NCI-H446 (cell line): ENCODE data around the gene RFTN1.
A peak's percentile ranks its signal among the peaks of the same experiment; 100 is the strongest.

Experiments
- DNase-seq, 2 experiments: peaks; one replicate each; lab custom pipeline; 2025; lab: John Stamatoyannopoulos, UW

Gene RFTN1

GRCh38 chr3:16304061-16305010, 209.2 kb downstream of the RFTN1 start:
- no peak for DNase-seq

DNA sequence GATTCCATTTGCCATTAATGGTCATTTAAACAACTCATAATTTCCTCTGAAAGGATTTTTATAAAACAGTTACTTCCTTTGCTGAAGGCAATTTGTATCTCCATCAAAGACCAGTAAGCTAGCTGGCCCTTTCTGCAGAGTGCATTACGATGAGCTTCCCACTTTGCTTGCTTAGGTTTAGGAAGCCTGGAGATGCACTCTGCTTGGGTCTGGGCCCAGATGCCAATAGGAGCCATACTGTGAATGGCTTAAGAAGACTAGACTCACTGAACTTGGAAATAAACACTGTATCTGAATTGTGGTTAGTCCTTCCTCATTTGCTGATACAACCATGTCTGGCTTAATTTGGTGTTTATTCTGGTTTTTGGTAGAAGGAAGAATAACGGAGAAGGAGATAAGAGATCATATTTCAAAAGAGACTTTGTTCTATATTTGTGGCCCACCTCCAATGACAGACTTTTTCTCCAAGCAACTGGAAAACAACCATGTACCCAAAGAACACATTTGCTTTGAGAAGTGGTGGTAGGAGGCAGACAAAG, 210.4 kb downstream of the RFTN1 start:
- no peak for DNase-seq

GRCh38 chr3:16302082-16302631, 211.3 kb downstream of the RFTN1 start:
- DNase-seq: no peak

DNA sequence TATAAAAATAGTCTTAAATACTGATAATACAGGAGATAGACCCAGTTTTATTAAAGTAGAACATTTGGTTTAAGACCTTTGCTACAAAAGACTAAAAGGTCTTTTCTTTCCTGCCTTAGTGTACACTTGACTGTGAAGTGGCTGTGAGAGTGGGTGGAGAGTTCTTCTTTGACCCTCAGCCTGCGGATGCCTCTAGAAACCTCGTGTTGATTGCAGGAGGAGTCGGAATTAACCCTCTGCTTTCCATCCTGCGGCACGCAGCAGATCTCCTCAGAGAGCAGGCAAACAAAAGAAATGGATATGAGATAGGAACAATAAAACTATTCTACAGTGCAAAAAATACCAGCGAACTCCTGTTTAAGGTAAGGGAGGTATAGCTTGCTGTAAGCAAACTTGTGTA, 212.0 kb downstream of the RFTN1 start:
- no peak for DNase-seq

DNA sequence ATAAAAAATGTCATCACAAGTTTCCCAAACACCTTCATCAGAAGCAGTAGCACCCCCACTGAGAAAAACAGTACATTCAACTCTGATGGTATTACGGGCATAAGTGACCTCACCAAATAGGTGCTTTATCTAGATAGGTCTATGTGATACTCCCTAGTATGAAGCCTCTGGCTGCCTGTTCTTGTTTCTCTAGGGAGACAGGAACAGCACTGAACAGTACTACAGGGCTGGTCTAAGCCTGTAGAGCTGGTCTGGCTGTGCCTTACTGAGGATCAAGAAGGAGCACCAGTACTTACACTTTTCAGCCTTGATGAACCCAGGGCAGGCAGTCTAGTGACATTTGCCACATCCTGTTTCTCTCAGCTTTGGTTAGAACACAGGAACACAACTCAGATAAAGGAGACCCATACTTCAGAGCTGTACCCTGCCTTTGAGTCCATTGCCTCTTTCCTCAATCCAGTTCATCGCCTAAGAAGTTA, 212.6 kb downstream of the RFTN1 start:
- no peak for DNase-seq

DNA sequence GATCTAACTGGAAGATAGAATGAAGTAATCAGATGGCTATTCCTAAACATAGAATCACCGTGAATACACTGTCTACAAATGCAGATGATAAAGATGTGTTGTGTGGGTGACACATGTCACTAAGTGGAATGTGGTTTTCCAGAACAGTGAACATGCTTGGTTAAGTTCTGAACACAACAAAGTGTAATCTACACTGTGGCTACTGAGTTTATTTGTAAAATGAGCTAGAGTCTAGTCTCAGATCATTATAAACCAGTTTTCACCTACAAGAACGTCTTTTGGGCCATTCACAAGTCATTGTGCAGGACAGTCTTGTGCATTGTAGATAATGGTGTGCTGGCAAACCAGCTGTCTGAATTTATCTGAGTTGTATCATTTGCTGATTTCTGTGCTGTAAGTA, 213.2 kb downstream of the RFTN1 start:
- no peak for DNase-seq

GRCh38 chr3:16299746-16300145, 213.8 kb downstream of the RFTN1 start:
- no peak for DNase-seq

- DNase-seq: no peak
These were observed 214.6 kb downstream of the RFTN1 start for GRCh38 chr3:16298891-16299290.

DNA sequence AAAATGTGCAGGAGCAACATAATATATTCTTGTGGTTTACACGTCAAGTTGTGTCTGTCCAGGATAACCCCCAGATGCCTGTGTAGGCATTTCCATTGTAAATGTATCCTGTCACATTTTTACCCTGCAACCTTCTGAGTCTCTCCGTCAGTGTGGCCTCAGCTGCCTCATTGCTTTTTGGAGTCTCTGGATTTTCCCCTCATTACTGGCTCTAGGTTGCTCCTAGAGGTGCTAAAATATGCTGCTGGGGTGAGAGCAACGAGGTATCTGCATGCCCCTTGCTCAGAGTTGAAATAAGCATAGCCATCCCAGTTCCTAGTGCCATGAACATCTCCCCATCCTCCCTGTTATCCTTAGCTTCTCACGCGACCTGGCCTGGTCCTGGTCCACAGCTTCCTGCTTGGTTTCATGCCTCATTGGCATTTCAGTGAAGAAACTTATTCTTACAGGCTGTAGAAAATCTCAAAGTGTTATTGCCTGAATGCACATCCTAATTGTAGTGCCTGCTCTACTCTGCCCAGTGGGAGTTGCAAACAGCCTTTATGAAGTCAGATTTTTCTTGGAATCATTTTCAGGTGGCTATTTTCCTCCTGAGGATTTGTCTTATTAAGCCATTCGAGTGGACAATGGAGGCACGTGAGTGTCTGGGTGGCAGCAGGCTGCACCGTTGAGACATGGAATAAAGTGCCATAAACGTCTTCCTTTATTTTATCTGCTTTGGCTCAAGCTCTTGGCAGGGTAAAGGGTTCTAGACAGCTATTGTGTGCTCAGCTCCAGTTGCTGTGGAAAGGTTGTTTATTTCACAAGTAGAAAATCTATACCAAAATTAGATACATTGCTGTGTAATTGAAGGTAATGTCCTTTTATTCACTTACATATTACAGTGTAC, 215.3 kb downstream of the RFTN1 start:
- no peak for DNase-seq

DNA sequence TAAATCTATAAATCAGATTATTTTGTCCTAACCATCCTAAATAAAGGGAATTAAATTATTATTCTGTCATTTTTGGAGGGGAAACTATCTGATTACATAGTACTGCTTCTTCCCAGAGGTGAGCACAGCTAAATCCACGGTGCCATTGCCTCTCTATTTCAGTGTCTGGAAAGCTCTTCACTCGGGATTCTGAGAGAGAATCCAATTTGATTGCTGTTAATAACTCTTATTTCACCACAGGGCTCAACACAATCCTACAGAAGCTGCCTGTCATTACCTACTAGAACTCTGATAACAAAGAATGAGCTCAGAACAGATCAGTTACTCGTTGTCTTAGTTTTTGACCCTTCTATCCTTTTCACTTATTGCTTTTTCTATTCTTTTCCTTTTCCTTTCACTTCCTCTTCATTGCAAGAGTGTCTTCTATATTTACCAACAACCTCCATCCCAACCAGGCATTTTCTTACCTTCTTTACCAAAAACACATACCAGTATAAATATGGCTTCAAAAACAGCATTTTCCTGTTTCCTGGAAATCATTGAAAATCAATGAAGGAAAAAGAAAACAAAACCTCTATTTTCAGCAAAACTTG, 218.1 kb downstream of the RFTN1 start:
- DNase-seq: no peak

DNA sequence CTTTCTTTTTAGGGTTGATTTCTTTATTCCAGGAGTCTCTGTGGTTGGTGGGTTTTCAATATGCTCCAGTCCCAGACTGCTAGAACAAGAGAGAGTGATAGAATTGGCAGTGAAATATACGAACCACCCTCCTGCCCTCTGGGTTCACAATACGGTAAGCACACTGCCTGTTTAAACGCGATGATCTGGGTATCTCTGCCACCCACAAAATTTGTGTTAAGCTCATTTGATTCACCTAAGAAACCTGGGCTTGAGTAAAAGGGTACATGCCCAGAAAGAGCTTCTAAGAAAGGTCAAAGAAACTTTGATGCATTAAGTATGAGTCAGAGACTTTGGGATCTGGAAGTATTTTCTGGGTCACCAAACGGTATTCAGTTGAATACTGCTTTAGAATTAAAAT, 218.7 kb downstream of the RFTN1 start:
- DNase-seq: no peak

DNA sequence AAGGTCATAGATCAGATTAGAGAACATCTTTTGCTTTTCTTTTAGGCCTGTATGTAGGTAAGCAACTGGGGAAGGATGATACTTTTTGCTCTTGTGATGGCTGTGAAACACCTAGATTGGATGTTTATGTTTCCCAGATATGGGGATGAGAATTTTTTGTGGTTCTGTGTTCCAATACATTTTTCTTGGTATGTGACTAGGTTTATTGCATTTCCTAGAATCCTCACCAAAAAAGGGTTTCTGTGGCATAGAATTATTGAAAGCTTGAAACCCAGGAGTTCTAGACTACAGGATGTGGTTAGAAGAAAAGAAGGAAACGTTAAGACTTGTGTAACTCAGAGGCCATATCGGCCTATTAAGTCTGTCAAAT, 222.7 kb downstream of the RFTN1 start:
- no peak for DNase-seq

- DNase-seq: peak in 1 of 2 experiments; percentile 21
These were observed 223.3 kb downstream of the RFTN1 start for GRCh38 chr3:16290007-16290826.

DNA sequence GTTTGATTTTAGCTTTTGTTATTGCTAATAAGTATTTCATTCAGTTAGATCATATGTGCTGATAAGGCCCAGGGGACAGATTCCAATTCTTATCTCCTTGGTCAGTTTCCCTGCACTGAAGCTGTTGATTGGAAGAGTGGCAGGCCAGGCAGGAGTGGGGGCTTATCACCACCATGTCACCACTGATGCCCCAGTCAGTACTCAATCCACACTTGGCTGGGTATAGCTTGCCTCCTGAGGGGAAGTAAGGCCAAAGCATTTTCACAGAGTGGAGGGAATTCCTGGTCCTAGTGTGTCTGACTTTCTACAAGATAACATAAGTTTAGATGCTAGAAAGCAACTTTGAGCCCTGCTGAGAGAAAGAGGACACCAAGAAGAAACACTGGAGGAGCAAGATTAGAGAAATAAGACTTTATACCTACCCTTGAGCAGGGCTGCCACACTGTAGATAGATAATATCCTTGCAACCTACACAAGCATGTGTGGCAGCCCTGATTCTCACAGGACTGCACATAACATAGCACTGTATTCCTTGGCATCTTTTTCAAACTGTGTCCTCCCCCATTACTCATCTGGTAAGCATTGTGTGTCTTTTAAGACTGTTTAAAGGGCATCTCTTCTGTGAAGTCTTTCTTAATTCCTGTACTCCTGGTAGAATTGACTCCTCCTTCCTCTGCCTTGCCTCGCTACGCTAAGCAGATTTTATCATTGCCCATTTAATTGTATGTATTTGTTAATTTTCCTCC, 224.2 kb downstream of the RFTN1 start:
- no peak for DNase-seq

DNA sequence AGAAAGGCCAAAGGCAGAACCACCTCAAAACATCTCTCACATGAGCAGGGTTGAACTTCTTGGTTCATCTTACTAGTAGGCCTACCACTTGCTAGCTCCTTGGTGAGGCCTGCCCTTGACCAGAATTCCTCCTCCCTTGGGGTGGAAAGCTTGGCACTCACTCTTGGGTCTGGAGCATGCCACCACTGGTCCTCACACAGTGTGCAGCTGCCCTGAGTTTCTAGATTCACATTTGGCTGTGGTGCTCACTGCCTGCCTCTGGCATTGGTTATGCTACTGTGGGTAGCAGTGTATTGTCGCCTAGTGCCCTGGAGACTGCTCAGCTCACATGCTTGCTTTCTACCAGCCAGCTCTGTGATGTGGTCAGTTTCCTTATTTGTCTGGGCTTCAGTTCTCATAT, 224.8 kb downstream of the RFTN1 start:
- DNase-seq: no peak

- no peak for DNase-seq
These were observed 226.6 kb downstream of the RFTN1 start for GRCh38 chr3:16286751-16287543.

DNA sequence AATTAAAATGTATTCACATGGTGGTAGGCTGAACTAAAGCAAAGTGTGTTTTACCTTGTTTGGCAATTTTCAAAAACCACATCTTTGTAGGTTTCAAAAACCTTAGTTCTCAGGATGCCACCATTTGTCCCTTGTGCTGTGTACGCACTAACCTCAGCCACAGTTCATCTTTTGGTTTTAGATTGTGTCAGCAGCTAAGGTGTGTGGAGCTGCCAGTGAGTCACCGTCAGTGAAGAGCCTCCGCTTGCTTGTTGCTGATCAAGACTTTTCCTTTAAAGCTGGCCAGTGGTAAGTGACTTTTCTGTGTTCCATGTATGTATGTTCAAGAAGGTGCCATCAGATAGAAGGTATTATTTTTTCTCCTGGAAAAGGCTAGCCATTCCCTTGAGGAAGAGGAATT, 227.3 kb downstream of the RFTN1 start:
- DNase-seq: no peak

DNA sequence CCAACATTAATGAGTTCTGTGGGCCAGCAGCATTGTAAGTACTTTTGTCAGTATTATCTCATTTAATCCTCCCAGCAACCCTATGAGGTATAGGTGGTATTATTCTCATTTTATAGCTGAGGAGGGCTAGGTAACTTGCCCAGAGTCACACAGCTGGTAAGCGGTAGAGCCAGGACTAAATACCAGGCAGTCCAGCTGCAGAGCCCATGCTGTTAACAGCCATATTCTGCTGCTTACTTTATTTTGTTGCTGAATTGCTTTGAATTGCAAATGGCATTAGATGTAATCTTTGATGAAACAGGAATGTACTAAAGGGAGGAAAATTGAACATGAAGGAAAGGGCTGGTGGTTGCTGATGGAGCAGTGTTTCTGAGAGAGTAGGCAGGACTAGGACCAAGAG, 228.9 kb downstream of the RFTN1 start:
- DNase-seq: no peak

DNA sequence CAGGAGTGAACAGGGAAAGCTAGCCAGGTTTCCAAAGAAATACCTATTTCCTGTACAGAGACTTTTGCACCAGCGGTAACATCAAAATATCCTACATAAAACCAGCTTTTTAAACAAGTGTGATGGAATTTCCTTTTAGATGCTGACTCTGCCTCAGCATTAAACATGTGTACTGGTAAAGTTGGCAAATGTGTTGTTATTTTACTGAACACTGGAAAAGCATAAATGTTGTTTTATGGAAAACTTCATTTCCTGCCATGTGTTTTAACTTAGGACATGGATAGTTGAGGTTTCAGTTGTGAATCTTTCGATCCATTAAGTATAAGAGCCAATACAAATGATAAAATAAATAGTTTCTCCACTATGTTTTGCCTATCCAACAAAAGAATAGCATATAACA, 232.8 kb downstream of the RFTN1 start:
- no peak for DNase-seq
